GM10266 (cell line): ENCODE data around the gene PGS1.

ENCODE experiments used
- DNase-seq: peaks from one replicate; pipeline ENCODE4 v3.0.0; 2012; ENCODE audit errors: extremely low spot score
- CTCF ChIP-seq: IDR thresholded peaks from 2 replicates; pipeline ENCODE4 v1.5.1; 2012; ENCODE audit warnings: mild to moderate bottlenecking, low read depth; ENCODE audit not compliant: control insufficient read depth, insufficient read depth; ENCODE audit errors: missing control alignments

The PGS1 gene

GRCh38 chr17:78361225-78361701 is 17.2 kb upstream of the PGS1 start:
- DNase-seq: no peak
- no peak for TF ChIP-seq CTCF

- DNase-seq: no peak
- no peak for TF ChIP-seq CTCF
Measured at GRCh38 chr17:78362232-78362631, 16.2 kb upstream of the PGS1 start.

GRCh38 chr17:78362671-78363070 is 15.8 kb upstream of the PGS1 start:
- no peak for DNase-seq
- TF ChIP-seq CTCF: no peak

GRCh38 chr17:78364436-78365281 is 13.8 kb upstream of the PGS1 start:
- TF ChIP-seq CTCF: no peak
- no peak for DNase-seq

GRCh38 chr17:78365561-78366108 is 12.8 kb upstream of the PGS1 start:
- no peak for TF ChIP-seq CTCF
- no peak for DNase-seq

GRCh38 chr17:78366109-78366848 is 12.2 kb upstream of the PGS1 start:
- DNase-seq: no peak
- TF ChIP-seq CTCF: no peak
